ENCODE measurements around the gene SPATA13. TPM values are rescaled to one million over a fixed set of nuclear protein-coding genes. Genes with fewer than 3 reads are reported as not detected.

SPATA13 gene
- total RNA-seq, 1 donor from 2014 or later = 38.2 TPM

DNA sequence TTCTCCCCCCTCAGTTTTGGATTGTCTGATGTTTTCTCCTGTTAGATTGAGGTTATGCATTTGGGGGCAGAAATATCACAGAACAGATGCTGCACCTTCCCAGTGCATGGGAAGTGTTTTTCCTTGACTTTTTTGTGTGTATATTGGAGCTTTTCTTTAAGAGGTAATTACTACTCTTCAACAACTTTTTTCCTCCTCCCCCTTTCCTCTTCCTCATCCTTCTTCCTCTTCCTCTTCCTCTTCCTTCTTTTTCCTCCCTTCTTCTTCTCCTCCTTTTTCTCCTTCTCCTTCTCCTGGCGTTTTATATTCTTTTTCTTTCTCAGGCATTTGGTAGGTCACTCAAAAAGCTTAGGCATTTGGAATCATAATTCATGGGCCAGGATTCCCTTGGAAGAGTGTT, 18.1 kb upstream of the SPATA13 start:
- Histone ChIP-seq H3K27ac (no peak overlapping the region), H3K27me3 (no peaks in the 10 kb centered on the region), H3K4me3 (no peak overlapping the region), H3K4me1 (no peaks in the 10 kb centered on the region), H3K36me3 (no peaks in the 10 kb centered on the region), H3K9me3 (no peaks in the 10 kb centered on the region)
- TF ChIP-seq, protein P1, sequence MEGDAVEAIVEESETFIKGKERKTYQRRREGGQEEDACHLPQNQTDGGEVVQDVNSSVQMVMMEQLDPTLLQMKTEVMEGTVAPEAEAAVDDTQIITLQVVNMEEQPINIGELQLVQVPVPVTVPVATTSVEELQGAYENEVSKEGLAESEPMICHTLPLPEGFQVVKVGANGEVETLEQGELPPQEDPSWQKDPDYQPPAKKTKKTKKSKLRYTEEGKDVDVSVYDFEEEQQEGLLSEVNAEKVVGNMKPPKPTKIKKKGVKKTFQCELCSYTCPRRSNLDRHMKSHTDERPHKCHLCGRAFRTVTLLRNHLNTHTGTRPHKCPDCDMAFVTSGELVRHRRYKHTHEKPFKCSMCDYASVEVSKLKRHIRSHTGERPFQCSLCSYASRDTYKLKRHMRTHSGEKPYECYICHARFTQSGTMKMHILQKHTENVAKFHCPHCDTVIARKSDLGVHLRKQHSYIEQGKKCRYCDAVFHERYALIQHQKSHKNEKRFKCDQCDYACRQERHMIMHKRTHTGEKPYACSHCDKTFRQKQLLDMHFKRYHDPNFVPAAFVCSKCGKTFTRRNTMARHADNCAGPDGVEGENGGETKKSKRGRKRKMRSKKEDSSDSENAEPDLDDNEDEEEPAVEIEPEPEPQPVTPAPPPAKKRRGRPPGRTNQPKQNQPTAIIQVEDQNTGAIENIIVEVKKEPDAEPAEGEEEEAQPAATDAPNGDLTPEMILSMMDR (IDR thresholded peaks at IDR 0.05) = no peak
- no peak for DNase-seq (ENCODE audit: low spot score in 2 of 2)
- intact Hi-C loops (cut with DNase I) = no loop called here

DNA sequence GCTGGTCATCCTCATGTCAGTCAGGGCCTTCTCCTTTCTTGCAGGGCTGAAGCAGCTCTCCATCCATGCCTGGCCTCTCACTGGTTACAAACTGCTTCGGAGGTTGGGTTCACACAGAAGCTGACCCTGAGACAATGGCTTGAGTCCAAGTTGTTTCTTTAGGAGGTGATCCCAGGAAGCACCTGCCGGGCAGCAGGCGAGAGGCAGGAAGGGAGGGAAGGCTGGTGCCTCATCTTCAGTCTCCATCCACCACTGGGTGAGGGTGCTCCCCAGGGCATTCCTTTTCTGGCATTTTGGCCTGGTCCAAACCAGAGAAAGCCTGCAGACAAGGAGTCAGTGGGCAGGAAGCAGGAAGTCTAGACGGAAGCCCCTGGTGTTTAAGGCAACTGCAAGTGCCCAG, 17.6 kb upstream of the SPATA13 start:
- Histone ChIP-seq H3K4me3 (no peak overlapping the region), H3K9me3 (no peaks in the 10 kb centered on the region), H3K36me3 (no peaks in the 10 kb centered on the region), H3K4me1 (no peaks in the 10 kb centered on the region), H3K27ac (no peak overlapping the region), H3K27me3 (no peaks in the 10 kb centered on the region)
- TF ChIP-seq, protein P1 (IDR thresholded peaks at IDR 0.05) = no peak
- intact Hi-C loops (cut with DNase I) = no loop called here
- DNase-seq (ENCODE audit: low spot score in 2 of 2) = no peak

DNA sequence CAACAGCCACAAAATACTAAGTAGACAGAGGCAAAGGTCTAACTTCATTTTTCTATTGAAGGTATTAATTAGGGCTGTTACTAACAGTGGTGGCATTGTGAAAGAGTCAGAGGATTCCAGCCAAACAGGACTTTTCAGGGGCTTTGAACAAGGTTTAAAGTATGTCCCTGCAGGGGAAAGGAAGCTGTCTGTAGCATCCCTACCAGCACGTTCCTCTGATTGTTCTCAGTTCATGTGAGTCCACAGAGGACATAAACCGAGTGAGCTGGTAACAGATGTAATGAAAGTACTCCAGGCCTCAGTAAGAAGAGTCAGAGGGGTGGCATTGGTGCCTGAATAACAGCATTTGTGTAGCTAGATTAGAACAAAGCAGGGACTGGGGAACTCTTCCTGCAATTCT, 15.3 kb upstream of the SPATA13 start:
- TF ChIP-seq, protein P1 (IDR thresholded peaks at IDR 0.05) = no peak
- no peak for DNase-seq (ENCODE audit: low spot score in 2 of 2)
- no peaks in the 10 kb centered on the region for H3K9me3 ChIP-seq
- no peaks in the 10 kb centered on the region for H3K27me3 ChIP-seq
- no peak overlapping the region for H3K27ac ChIP-seq
- no peak overlapping the region for H3K4me3 ChIP-seq
- H3K4me1 ChIP-seq = no peaks in the 10 kb centered on the region
- intact Hi-C loops (cut with DNase I) = no loop called here
- no peaks in the 10 kb centered on the region for H3K36me3 ChIP-seq

DNA sequence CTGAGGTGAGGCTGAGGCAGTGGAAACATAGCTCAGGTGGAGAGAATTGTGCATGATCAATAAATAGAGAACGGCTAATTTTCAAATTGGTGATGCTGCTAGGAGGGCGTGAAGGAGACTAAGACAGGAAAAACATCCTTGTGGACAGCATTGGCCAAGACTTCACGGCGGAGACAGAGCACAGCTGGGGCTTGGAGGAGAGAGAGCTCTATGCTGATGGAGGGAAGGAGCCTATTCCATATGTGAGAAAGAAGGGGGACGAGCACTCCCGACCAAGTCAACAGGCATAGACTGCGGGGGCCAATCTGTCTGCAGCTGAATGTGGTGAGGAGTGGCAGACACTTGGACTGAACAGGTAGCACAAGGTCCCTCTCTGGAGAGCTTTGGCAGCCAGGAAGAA, 14.8 kb upstream of the SPATA13 start:
- Histone ChIP-seq H3K4me1 (no peaks in the 10 kb centered on the region), H3K27ac (no peak overlapping the region), H3K4me3 (no peak overlapping the region), H3K36me3 (no peaks in the 10 kb centered on the region), H3K27me3 (no peaks in the 10 kb centered on the region), H3K9me3 (no peaks in the 10 kb centered on the region)
- DNase-seq (ENCODE audit: low spot score in 2 of 2) = no peak
- TF ChIP-seq, protein P1 (IDR thresholded peaks at IDR 0.05) = no peak
- intact Hi-C loops (cut with DNase I) = no loop called here

DNA sequence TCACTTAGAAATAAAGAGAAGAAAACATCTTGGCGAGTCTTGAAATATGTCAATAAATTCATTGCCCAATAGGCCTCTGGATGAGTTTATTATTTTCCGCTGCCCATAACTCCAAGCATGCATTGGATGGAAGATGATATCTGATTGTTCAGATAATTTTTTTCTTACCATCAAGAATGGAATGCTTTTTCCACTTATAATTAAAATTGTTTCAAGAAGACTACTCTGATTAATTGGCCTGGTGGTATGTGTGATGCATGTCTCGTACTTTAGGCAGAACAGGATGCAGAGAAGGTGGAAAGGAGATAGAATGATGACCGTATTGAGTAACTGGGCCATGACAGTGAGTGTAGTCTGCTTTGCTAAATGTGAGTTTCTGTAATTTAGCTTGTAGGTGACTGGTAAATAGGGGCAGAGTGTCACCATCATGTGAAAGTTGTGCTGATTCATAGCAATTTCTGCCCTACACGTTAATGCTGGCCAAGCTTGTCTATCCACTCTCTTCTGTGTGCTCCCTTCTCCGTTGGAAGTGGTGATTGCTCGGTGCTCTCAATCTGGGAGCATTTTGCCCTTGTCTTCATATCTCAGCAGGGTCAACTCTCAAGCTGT, 13.5 kb upstream of the SPATA13 start:
- Histone ChIP-seq H3K27ac (no peak overlapping the region), H3K4me3 (no peak overlapping the region), H3K9me3 (no peaks in the 10 kb centered on the region), H3K27me3 (no peaks in the 10 kb centered on the region), H3K4me1 (no peaks in the 10 kb centered on the region), H3K36me3 (no peaks in the 10 kb centered on the region)
- intact Hi-C loops (cut with DNase I) = no loop called here
- no peak for DNase-seq (ENCODE audit: low spot score in 2 of 2)
- TF ChIP-seq, protein P1 (IDR thresholded peaks at IDR 0.05) = no peak

DNA sequence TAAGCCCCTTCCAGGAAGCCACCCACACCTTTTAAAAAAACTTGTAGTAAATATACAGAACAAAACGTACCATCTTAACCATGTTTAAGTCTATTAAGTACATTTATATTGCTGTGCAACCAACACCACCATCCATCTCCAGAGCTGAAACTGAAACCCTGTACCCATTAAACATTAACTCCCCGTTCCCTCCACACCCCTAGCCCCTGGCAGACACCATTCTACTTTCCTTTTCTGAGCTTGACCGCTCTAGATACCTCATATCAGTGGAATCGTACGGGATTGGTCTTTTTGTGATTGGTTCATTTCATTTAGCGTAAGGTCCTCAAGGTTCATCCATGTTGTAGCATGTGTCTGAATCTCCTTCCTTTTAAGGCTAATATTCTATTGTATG, 13.0 kb upstream of the SPATA13 start:
- intact Hi-C loops (cut with DNase I) = no loop called here
- Histone ChIP-seq H3K27me3 (no peaks in the 10 kb centered on the region), H3K9me3 (no peaks in the 10 kb centered on the region), H3K36me3 (no peaks in the 10 kb centered on the region), H3K4me1 (no peaks in the 10 kb centered on the region), H3K27ac (no peak overlapping the region), H3K4me3 (no peak overlapping the region)
- no peak for DNase-seq (ENCODE audit: low spot score in 2 of 2)
- TF ChIP-seq, protein P1 (IDR thresholded peaks at IDR 0.05) = no peak

Data from ascending aorta (tissue), 2 donors.